GM06990 (cell line): Measurements from ENCODE around the gene WAC.
"Not testable (repeated sequence)": the region's sequence is repeated elsewhere in the genome, so short reads cannot be mapped to it uniquely, and the experiment has no call there.

Source experiments
- DNase-seq: peaks from one replicate; pipeline ENCODE4 v3.0.0-alpha.2; 2011; ENCODE audit not compliant: insufficient read length; ENCODE audit errors: extremely low read depth
- H3K27me3 ChIP-seq: replicated peaks from 2 replicates; pipeline ENCODE4 v1.6.0; 2011; ENCODE audit warnings: low read length; ENCODE audit not compliant: control insufficient read depth, insufficient read depth
- H3K36me3 ChIP-seq: 2 replicates; pipeline ENCODE4 v1.5.1; 2011; ENCODE audit warnings: low read length; ENCODE audit not compliant: control insufficient read depth, insufficient read depth
- H3K4me3 ChIP-seq: replicated peaks from 2 replicates; pipeline ENCODE4 v1.5.1; 2011; ENCODE audit warnings: low read depth, mild to moderate bottlenecking, control low read depth, low read length
- TF ChIP-seq, protein P1 (sequence below): IDR thresholded peaks from 2 replicates; pipeline ENCODE4 v1.5.1; 2011; ENCODE audit warnings: low read length, control low read depth, mild to moderate bottlenecking, inconsistent platforms; ENCODE audit not compliant: insufficient read depth, poor library complexity, severe bottlenecking

The WAC gene

DNA sequence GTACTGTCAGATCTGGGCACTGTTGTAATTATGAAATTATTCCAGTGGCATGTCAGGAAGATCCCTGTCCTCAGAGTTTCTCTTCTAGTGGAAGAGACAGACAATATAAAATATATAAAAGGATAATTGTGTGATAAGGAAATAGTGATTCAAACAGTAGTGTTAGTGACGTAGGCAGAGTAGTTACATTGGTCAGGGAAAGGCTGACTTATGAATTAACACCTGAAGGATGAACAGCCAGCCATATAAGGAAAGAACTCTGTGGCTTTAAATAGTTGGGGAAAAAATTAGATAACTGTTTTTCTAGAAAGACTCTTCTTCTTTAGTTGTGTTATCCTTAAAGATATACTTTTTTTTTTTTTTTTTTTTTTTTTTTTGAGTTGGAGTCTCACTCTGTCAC, 37.7 kb downstream of the WAC start:
- TF ChIP-seq, protein P1, sequence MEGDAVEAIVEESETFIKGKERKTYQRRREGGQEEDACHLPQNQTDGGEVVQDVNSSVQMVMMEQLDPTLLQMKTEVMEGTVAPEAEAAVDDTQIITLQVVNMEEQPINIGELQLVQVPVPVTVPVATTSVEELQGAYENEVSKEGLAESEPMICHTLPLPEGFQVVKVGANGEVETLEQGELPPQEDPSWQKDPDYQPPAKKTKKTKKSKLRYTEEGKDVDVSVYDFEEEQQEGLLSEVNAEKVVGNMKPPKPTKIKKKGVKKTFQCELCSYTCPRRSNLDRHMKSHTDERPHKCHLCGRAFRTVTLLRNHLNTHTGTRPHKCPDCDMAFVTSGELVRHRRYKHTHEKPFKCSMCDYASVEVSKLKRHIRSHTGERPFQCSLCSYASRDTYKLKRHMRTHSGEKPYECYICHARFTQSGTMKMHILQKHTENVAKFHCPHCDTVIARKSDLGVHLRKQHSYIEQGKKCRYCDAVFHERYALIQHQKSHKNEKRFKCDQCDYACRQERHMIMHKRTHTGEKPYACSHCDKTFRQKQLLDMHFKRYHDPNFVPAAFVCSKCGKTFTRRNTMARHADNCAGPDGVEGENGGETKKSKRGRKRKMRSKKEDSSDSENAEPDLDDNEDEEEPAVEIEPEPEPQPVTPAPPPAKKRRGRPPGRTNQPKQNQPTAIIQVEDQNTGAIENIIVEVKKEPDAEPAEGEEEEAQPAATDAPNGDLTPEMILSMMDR: no peak
- no peak for DNase-seq
- Histone ChIP-seq H3K4me3 (no peak overlapping the region), H3K27me3 (no peaks in the 10 kb centered on the region), H3K36me3 (peaks cover 3% of the 10 kb centered on the region)

- DNase-seq: no peak
- Histone ChIP-seq H3K4me3 (no peak overlapping the region), H3K27me3 (no peaks in the 10 kb centered on the region), H3K36me3 (peaks cover 3% of the 10 kb centered on the region)
- TF ChIP-seq, protein P1: no peak
Observed at GRCh38 chr10:28571265-28571664, 38.3 kb downstream of the WAC start.

GRCh38 chr10:28574214-28574613, 41.3 kb downstream of the WAC start:
- not testable (repeated sequence) for H3K27me3 ChIP-seq, DNase-seq, H3K36me3 ChIP-seq, H3K4me3 ChIP-seq

DNA sequence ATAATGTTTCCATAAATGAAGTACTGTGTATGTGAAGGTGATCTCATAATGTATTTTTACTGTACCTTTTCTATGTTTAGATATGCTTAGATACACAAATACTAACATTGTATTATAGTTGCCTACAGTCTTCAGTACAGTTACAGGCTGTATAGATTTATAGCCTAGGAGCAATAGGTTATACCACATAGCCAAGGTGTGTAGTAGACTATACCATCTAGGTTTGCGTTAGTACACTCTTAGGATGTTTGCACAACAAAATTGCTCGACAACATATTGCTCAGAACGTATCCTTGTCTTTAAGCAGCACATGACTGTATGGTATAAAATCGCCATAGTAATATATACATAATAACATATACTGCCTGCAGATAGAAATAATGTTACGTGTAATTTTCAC, 42.9 kb downstream of the WAC start:
- Histone ChIP-seq H3K4me3 (no peak overlapping the region), H3K27me3 (no peaks in the 10 kb centered on the region), H3K36me3 (peaks cover 3% of the 10 kb centered on the region)
- TF ChIP-seq, protein P1: no peak
- no peak for DNase-seq

DNA sequence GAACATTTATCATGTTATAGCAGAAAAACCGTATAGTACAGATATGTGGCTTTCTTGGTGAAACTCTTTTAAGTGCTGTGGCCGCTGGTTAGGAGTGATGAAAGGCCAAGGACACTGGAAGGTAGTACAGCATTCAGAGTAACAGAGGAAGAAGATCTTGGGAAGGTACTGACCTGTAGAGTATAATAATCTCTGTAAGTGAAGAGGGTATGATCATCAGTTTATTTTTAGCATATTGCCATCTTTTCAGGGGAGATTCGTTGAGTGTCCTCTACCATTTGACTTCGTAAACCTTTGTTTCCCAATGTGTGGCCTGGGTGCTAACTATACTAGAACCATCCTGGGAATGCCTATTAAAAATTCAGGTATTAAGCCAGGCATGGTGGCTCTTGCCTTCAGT, 44.6 kb downstream of the WAC start:
- no peak overlapping the region for H3K4me3 ChIP-seq
- no peaks in the 10 kb centered on the region for H3K27me3 ChIP-seq
- TF ChIP-seq, protein P1: no peak
- peaks cover 2% of the 10 kb centered on the region for H3K36me3 ChIP-seq
- DNase-seq: no peak

DNA sequence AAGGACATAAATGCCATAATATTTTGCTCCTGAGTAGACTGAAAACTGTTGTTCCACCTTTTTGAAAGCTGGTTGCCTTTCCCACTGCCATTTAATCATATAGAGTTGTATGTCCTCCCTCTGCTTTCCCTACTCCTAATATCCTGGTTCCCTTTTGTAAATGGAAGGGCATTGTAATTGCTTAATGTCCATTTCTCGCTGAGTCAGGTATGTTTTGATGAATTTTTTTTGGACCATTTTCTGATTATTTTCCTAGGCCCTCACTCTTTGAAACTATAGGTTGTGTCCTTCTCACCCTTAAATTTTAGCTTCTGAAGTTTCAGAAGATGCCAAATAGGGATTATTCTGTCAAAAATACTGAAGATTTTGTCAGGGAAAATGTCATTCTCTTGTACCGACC, 45.5 kb downstream of the WAC start:
- Histone ChIP-seq H3K27me3 (no peaks in the 10 kb centered on the region), H3K36me3 (peaks cover 2% of the 10 kb centered on the region), H3K4me3 (no peak overlapping the region)
- no peak for DNase-seq
- TF ChIP-seq, protein P1: no peak
